ENCODE data around the gene PPP1R1B. TPM values are rescaled to one million over a fixed set of nuclear protein-coding genes. Genes with fewer than 3 reads are reported as not detected.

PPP1R1B gene
- total RNA-seq, 1 experiment from 2014 or later, result not detected

DNA sequence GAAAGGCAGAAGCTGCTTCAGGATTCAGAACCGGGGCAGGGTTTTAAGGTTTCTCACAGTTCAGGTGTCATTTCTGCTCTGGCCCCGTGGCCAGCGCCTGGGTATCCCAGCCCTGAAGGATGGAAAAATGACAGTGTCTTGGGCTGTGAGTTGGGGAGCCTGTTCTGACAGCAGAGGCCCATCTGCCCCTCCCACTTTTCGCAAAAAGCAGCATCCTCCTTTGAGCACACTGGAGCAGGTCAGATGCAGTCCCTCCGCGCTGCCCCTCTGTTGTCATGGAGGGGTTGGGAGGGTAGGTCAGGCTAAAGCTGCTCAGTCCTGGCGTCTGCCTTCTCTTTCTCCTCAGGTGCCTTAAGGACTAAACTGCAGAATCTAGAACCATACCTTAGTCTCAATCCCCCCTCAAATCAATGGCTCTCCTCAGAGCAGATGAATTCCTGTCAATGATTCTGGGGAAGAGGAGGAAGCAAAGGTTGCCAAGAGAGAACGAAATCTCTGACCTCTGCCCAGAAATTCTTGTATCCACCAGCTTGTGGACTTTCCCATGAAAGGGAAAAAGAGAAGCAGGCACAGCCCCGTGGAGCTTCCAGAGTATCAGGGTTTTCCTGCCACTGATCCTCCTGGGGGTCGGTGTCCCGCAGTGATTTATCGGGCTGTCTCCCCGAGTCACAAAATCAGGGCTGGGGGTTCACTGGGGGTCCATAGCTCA is 26.3 kb upstream of the PPP1R1B start:
- Histone ChIP-seq H3K9me3 (no peaks in the 10 kb centered on the region), H3K27me3 (replicated peaks; ENCODE audit: control insufficient read depth, insufficient read depth, low read length) (peaks cover 11% of the 10 kb centered on the region), H3K4me1 (no peaks in the 10 kb centered on the region; the same call in 1 of the 2 replicates), H3K4me3 (ENCODE audit: low read depth, low read length) (no peak overlapping the region), H3K36me3 (ENCODE audit: control insufficient read depth, insufficient read depth, low read length) (no peaks in the 10 kb centered on the region)
- Mint-ChIP-seq H3K36me3 (ENCODE audit: insufficient read depth, unreplicated experiment) (no peaks in the 10 kb centered on the region), H3K4me1 (ENCODE audit: low read depth, unreplicated experiment) (peaks cover 7% of the 10 kb centered on the region), H3K27me3 (ENCODE audit: insufficient read depth, unreplicated experiment) (peaks cover 60% of the 10 kb centered on the region), H3K27ac (ENCODE audit: unreplicated experiment) (no peak overlapping the region), H3K4me3 (ENCODE audit: unreplicated experiment) (no peak overlapping the region), H3K9me3 (ENCODE audit: unreplicated experiment) (no peaks in the 10 kb centered on the region)
- DNase-seq, result no peak
- intact Hi-C loops (cut with micrococcal nuclease; ENCODE audit: unreplicated experiment), result no loop called here
- BruUV-seq (replicated peaks), result no TSS peak
- ChIA-PET POLR2A (no interaction called here), CTCF (interaction anchor here (1.4 kb wide), 1 partner anchor 21 kb away, joined by 6 read pairs; no protein-coding TSS in a partner anchor)
- no peak for TF ChIP-seq CTCF (IDR thresholded peaks at IDR 0.05; ENCODE audit: insufficient read depth in 1 of 2, low read depth in 1 of 2, low read length in 1 of 2, severe bottlenecking in 1 of 2, unreplicated experiment in 1 of 2)

- no peak overlapping the region for H3K27ac Mint-ChIP-seq (ENCODE audit: unreplicated experiment)
- no TSS peak for BruUV-seq (replicated peaks)
- H3K9me3 Mint-ChIP-seq (ENCODE audit: unreplicated experiment), result no peaks in the 10 kb centered on the region
Measured at GRCh38 chr17:39600997-39601597, 25.7 kb upstream of the PPP1R1B start.

More at GRCh38 chr17:39600997-39601597, 25.7 kb upstream of the PPP1R1B start:
- Histone ChIP-seq H3K9me3 (no peaks in the 10 kb centered on the region), H3K4me1 (peaks cover 5% of the 10 kb centered on the region; the same call in 1 of the 2 replicates), H3K36me3 (ENCODE audit: control insufficient read depth, insufficient read depth, low read length) (no peaks in the 10 kb centered on the region), H3K4me3 (ENCODE audit: low read depth, low read length) (no peak overlapping the region), H3K27me3 (replicated peaks; ENCODE audit: control insufficient read depth, insufficient read depth, low read length) (peaks cover 10% of the 10 kb centered on the region)
- H3K36me3 Mint-ChIP-seq (ENCODE audit: insufficient read depth, unreplicated experiment), result no peaks in the 10 kb centered on the region
- DNase-seq, result no peak
- H3K4me3 Mint-ChIP-seq (ENCODE audit: unreplicated experiment), result no peak overlapping the region
- POLR2A ChIA-PET, result no interaction called here
- intact Hi-C loops (cut with micrococcal nuclease; ENCODE audit: unreplicated experiment), result no loop called here
- CTCF ChIA-PET, result interaction anchor here (1.4 kb wide), 1 partner anchor 21 kb away, joined by 6 read pairs; no protein-coding TSS in a partner anchor
- peaks cover 60% of the 10 kb centered on the region for H3K27me3 Mint-ChIP-seq (ENCODE audit: insufficient read depth, unreplicated experiment)
- H3K4me1 Mint-ChIP-seq (ENCODE audit: low read depth, unreplicated experiment), result peaks cover 7% of the 10 kb centered on the region
- TF ChIP-seq CTCF (IDR thresholded peaks at IDR 0.05; ENCODE audit: insufficient read depth in 1 of 2, low read depth in 1 of 2, low read length in 1 of 2, severe bottlenecking in 1 of 2, unreplicated experiment in 1 of 2), result no peak
